GM12873 (cell line): ENCODE results near the gene CELF2.

Experiments
- CTCF ChIP-seq: IDR thresholded peaks from 2 replicates; pipeline ENCODE4 v1.5.1; 2012; ENCODE audit warnings: low read depth, mild to moderate bottlenecking, moderate library complexity, low read length, control low read depth; ENCODE audit not compliant: insufficient read depth; ENCODE audit errors: missing control alignments

CELF2 gene

GRCh38 chr10:11319990-11320602, 302.4 kb downstream of the CELF2 start:
- TF ChIP-seq CTCF = no peak

- TF ChIP-seq CTCF = no peak
Measured at GRCh38 chr10:11320809-11321520, 303.3 kb downstream of the CELF2 start.

- no peak for TF ChIP-seq CTCF
Measured at GRCh38 chr10:11322698-11323097, 305.0 kb downstream of the CELF2 start.

- TF ChIP-seq CTCF = no peak
Measured at GRCh38 chr10:11324761-11325321, 307.2 kb downstream of the CELF2 start.

- no peak for TF ChIP-seq CTCF
Measured at GRCh38 chr10:11325817-11326216, 308.1 kb downstream of the CELF2 start.

GRCh38 chr10:11326241-11326640, 308.6 kb downstream of the CELF2 start:
- no peak for TF ChIP-seq CTCF

- no peak for TF ChIP-seq CTCF
Measured at GRCh38 chr10:11326913-11327616, 309.4 kb downstream of the CELF2 start.
